ENCODE measurements around the gene NSG2.

- peak; percentile 95 for TF ChIP-seq CTCF (conservative IDR thresholded peaks at IDR 0.05; ENCODE audit: low read length)
- no peak for TF ChIP-seq EZH2phosphoT487 (IDR thresholded peaks at IDR 0.05; ENCODE audit: borderline replicate concordance, low read depth, low read length)
Observed at GRCh38 chr5:174045470-174046025, at the start of gene NSG2.
